Measurements from ENCODE around the gene HRK.

- TF ChIP-seq CTCF (IDR thresholded peaks at IDR 0.05; ENCODE audit: low read depth, low read length, missing input control) (no peak), REST (IDR thresholded peaks at IDR 0.05) (no peak), SP1 (IDR thresholded peaks at IDR 0.05) (no peak), TAF1 (conservative IDR thresholded peaks at IDR 0.05) (no peak), GABPA (IDR thresholded peaks at IDR 0.05 in 1 of 2, conservative IDR thresholded peaks at IDR 0.05 in 1 of 2) (no peak), MAX (IDR thresholded peaks at IDR 0.05) (no peak), JUND (IDR thresholded peaks at IDR 0.05) (no peak), YY1 (IDR thresholded peaks at IDR 0.05) (no peak), ATF3 (IDR thresholded peaks at IDR 0.05) (no peak), RAD21 (IDR thresholded peaks at IDR 0.05) (no peak), RXRA (IDR thresholded peaks at IDR 0.05) (no peak), EGR1 (IDR thresholded peaks at IDR 0.05; ENCODE audit: low read depth in 2 of 2) (no peak), FOXA1 (IDR thresholded peaks at IDR 0.05) (no peak), ZBTB33 (IDR thresholded peaks at IDR 0.05) (no peak)
Observed at GRCh38 chr12:116881325-116881876, at the start of gene HRK.
